ENCODE data around the gene C2CD4D.

C2CD4D gene

GRCh38 chr1:151809985-151810556 lies 29.5 kb downstream of the C2CD4D start:
- TF ChIP-seq CTCF (IDR thresholded peaks at IDR 0.05; ENCODE audit: low read depth, low read length, missing control alignments), result no peak
- H3K4me3 ChIP-seq (ENCODE audit: low read depth, low read length), result no peak overlapping the region
- DNase-seq (ENCODE audit: low read depth), result no peak
- in situ Hi-C loops (cut with HindIII; ENCODE audit: low sequenced_read_pairs), result no loop called here

DNA sequence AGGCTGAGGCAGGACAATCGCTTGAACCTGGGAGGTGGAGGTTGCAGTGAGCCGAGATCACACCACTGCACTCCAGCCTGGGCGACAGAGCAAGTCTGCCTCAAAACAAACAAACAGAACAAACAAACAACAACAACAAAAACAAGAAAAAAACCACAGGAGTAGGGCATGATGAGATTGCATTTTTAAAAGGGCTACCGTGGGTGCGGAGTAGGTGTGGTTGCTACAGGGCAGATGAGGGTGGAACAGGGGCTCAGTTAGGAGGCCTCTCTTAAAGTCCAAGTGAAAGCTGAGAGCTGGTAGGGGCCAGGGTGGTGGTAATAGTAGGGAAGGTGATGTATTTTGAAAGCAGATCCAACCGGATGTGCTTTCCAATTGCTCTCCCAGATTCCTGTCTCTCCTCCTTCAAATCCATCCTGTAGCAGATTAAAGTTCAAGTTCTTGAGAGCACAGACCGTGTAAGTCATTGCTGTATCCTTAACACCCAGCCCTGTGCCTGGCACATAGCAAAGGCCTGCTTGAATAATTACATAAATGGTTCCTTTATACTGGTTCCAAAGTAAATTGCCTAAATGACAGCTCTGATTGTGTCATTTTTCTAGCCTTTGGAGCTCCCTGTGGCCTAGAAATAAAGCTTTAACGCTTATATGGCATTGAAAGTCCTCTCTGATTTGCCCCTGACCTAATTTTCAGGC lies 30.2 kb downstream of the C2CD4D start:
- no peak overlapping the region for H3K4me3 ChIP-seq (ENCODE audit: low read depth, low read length)
- no peak for DNase-seq (ENCODE audit: low read depth)
- in situ Hi-C loops (cut with HindIII; ENCODE audit: low sequenced_read_pairs), result no loop called here
- TF ChIP-seq CTCF (IDR thresholded peaks at IDR 0.05; ENCODE audit: low read depth, low read length, missing control alignments), result no peak

GRCh38 chr1:151807766-151808165 lies 31.9 kb downstream of the C2CD4D start:
- DNase-seq (ENCODE audit: low read depth), result no peak
- in situ Hi-C loops (cut with HindIII; ENCODE audit: low sequenced_read_pairs), result no loop called here
- no peak for TF ChIP-seq CTCF (IDR thresholded peaks at IDR 0.05; ENCODE audit: low read depth, low read length, missing control alignments)
- H3K4me3 ChIP-seq (ENCODE audit: low read depth, low read length), result no peak overlapping the region

- no peak for DNase-seq (ENCODE audit: low read depth)
- no peak overlapping the region for H3K4me3 ChIP-seq (ENCODE audit: low read depth, low read length)
- in situ Hi-C loops (cut with HindIII; ENCODE audit: low sequenced_read_pairs), result no loop called here
- no peak for TF ChIP-seq CTCF (IDR thresholded peaks at IDR 0.05; ENCODE audit: low read depth, low read length, missing control alignments)
Observed at GRCh38 chr1:151807131-151807530, 32.5 kb downstream of the C2CD4D start.

GRCh38 chr1:151806170-151806569 lies 33.5 kb downstream of the C2CD4D start:
- no peak overlapping the region for H3K4me3 ChIP-seq (ENCODE audit: low read depth, low read length)
- no peak for TF ChIP-seq CTCF (IDR thresholded peaks at IDR 0.05; ENCODE audit: low read depth, low read length, missing control alignments)
- no peak for DNase-seq (ENCODE audit: low read depth)
- in situ Hi-C loops (cut with HindIII; ENCODE audit: low sequenced_read_pairs), result no loop called here

DNA sequence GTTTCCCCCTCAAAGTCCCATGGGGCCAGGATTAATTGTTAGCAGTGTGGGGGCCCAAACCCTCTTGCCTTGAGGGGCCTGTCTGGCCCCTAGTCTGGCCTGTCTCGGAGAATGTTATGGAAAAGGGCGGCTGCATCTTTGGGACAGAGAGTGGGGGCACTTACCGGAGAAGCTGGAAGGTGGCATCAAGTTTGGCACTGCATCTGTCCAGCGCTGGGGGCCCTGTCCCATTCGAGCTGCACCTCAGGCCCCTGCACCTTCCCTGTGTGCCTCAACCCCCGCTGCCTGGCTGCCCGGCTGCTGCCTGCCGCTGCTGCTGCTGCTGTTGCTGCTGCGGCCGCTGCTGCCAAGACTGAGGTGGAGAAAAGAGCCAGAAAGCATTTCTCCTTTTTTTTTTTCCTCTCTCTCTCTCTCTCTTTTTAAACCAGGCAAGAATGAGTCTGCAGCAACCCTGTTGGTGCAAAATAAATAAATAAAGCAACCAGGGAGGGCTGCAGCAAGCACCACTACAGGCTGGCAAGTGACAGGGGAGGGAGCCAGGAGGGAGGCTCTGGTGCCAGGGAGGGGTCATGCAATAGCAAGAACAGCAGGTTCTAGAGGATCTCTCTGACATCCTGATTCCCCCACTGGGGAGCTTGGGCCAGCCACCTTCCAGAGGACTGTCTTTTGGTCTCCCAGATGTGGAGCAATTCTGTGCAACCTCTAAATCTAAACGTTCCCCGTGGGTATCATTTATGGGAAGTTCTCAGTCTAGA lies 34.4 kb downstream of the C2CD4D start, which contains the start of gene LINGO4:
TSS of gene LINGO4 (minus strand) at position 354 of the 755 bp plus-strand sequence. CDS start 2,715 bp downstream, outside the sequence.
- in situ Hi-C loops (cut with HindIII; ENCODE audit: low sequenced_read_pairs), result no loop called here
- DNase-seq (ENCODE audit: low read depth), result no peak
- H3K4me3 ChIP-seq (ENCODE audit: low read depth, low read length), result no peak within 1 kb of the TSS
- TF ChIP-seq CTCF (IDR thresholded peaks at IDR 0.05; ENCODE audit: low read depth, low read length, missing control alignments), result no peak

Data from astrocyte of the cerebellum (primary cell).